Muscle of leg (tissue), 16 donors: ENCODE results near the gene PRKAA1. TPM values are rescaled to one million over a fixed set of nuclear protein-coding genes. Genes with fewer than 3 reads are reported as not detected.
A peak's percentile ranks its signal among the peaks of the same experiment; 100 is the strongest.

ENCODE experiments used
- DNase-seq: peaks from one replicate; pipeline ENCODE4 v3.0.0; 2013
- H3K27ac ChIP-seq: one replicate; pipeline ENCODE4 v1.5.1; 2013; ENCODE audit warnings: mild to moderate bottlenecking, low read length, control low read depth
- H3K27me3 ChIP-seq: one replicate; pipeline ENCODE4 v1.6.1; 2013; ENCODE audit warnings: low read length; ENCODE audit not compliant: control insufficient read depth, insufficient read depth
- H3K36me3 ChIP-seq: one replicate; pipeline ENCODE4 v1.6.1; 2013; ENCODE audit warnings: low read length; ENCODE audit not compliant: control insufficient read depth, insufficient read depth
- H3K4me1 ChIP-seq: one replicate; pipeline ENCODE4 v1.6.1; 2013; ENCODE audit warnings: low read length; ENCODE audit not compliant: control insufficient read depth, insufficient read depth
- H3K4me3 ChIP-seq: one replicate; pipeline ENCODE4 v1.5.1; 2013; ENCODE audit warnings: low read length, control low read depth
- H3K9me3 ChIP-seq: replicated peaks from 2 replicates; pipeline ENCODE4 v1.6.1; 2013; ENCODE audit warnings: low read depth, low read length; ENCODE audit not compliant: control insufficient read depth
- WGBS: methylation state at CpG from one replicate; pipeline ENCODE4 v1.1.5; 2013; ENCODE audit warnings: missing lambda C conversion rate; ENCODE audit not compliant: insufficient coverage; 5-methylcytosine and 5-hydroxymethylcytosine counted together
- long read RNA-seq, 11 donors: transcript quantifications; one replicate each; lab custom pipeline, GENCODE V29; 2026
- polyA plus RNA-seq, 8 donors: library from polyadenylated mRNA; unstranded; fragments of 120-200 nt; gene quantifications; one replicate each; pipeline versions ENCODE4 v1.2.1 to v1.2.3, GENCODE V29; 2013; ENCODE audit warnings: inconsistent platforms in 1 of 8, low replicate concordance in 1 of 8; ENCODE audit not compliant: insufficient read length in 8 of 8, insufficient read depth in 1 of 8
- total RNA-seq: library from RNA; stranded (reverse); fragments of 120-200 nt; gene quantifications from one replicate; pipeline ENCODE4 v1.2.4, GENCODE V29; 2013

Gene PRKAA1
- 52.2 TPM for total RNA-seq
- polyA plus RNA-seq: 10 to 100 TPM; 21.0 to 39.5 (median 28.6) TPM
- long read RNA-seq, donor 1, full-length matches to known transcripts: 11 of 11 reads
- long read RNA-seq, donor 1, partial matches to known transcripts: 0 of 11 reads
- long read RNA-seq, donor 1, other reads (novel, unspliced or antisense): 0 of 11 reads
- long read RNA-seq, donor 2: 0 reads
- long read RNA-seq, donor 3, full-length matches to known transcripts: 12 of 12 reads
- long read RNA-seq, donor 3, partial matches to known transcripts: 0 of 12 reads
- long read RNA-seq, donor 3, other reads (novel, unspliced or antisense): 0 of 12 reads
- long read RNA-seq, donor 4, full-length matches to known transcripts: 5 of 5 reads
- long read RNA-seq, donor 4, partial matches to known transcripts: 0 of 5 reads
- long read RNA-seq, donor 4, other reads (novel, unspliced or antisense): 0 of 5 reads
- long read RNA-seq, donor 5, full-length matches to known transcripts: 21 of 21 reads
- long read RNA-seq, donor 5, partial matches to known transcripts: 0 of 21 reads
- long read RNA-seq, donor 5, other reads (novel, unspliced or antisense): 0 of 21 reads
- long read RNA-seq, donor 6, full-length matches to known transcripts: 8 of 8 reads
- long read RNA-seq, donor 6, partial matches to known transcripts: 0 of 8 reads
- long read RNA-seq, donor 6, other reads (novel, unspliced or antisense): 0 of 8 reads
- long read RNA-seq, donor 7, full-length matches to known transcripts: 12 of 12 reads
- long read RNA-seq, donor 7, partial matches to known transcripts: 0 of 12 reads
- long read RNA-seq, donor 7, other reads (novel, unspliced or antisense): 0 of 12 reads
- long read RNA-seq, donor 8, full-length matches to known transcripts: 5 of 5 reads
- long read RNA-seq, donor 8, partial matches to known transcripts: 0 of 5 reads
- long read RNA-seq, donor 8, other reads (novel, unspliced or antisense): 0 of 5 reads
- long read RNA-seq, donor 9, full-length matches to known transcripts: 5 of 5 reads
- long read RNA-seq, donor 9, partial matches to known transcripts: 0 of 5 reads
- long read RNA-seq, donor 9, other reads (novel, unspliced or antisense): 0 of 5 reads
- long read RNA-seq, donor 10, full-length matches to known transcripts: 7 of 7 reads
- long read RNA-seq, donor 10, partial matches to known transcripts: 0 of 7 reads
- long read RNA-seq, donor 10, other reads (novel, unspliced or antisense): 0 of 7 reads
- long read RNA-seq, donor 11, full-length matches to known transcripts: 7 of 7 reads
- long read RNA-seq, donor 11, partial matches to known transcripts: 0 of 7 reads
- long read RNA-seq, donor 11, other reads (novel, unspliced or antisense): 0 of 7 reads

- 0% methylated on average over 46 of the region's 70 CpGs for WGBS
Observed at GRCh38 chr5:40798012-40798800, at the start of gene PRKAA1. Gene PRKAA1, minus strand, starts transcription at chr5:40798374. Its CDS starts 185 bp downstream, at chr5:40798189.

GRCh38 chr5:40847525-40847924, 49.4 kb upstream of the PRKAA1 start:
- WGBS: no CpG with 5 or more reads among the region's 1 CpG
- H3K4me3 ChIP-seq: no peak overlapping the region
- DNase-seq: no peak
- H3K36me3 ChIP-seq: no peaks in the 10 kb centered on the region
- H3K27me3 ChIP-seq: peaks cover 5% of the 10 kb centered on the region
- H3K4me1 ChIP-seq: peaks cover 2% of the 10 kb centered on the region
- no peak overlapping the region for H3K27ac ChIP-seq
- no peaks in the 10 kb centered on the region for H3K9me3 ChIP-seq

More at GRCh38 chr5:40798012-40798800, at the start of gene PRKAA1:
- H3K36me3 ChIP-seq: peaks cover 2% of the 10 kb centered on the region
- no peaks in the 10 kb centered on the region for H3K27me3 ChIP-seq
- peak; percentile 95 for DNase-seq
- H3K4me3 ChIP-seq: peak within 1 kb of the TSS; percentile 92
- H3K27ac ChIP-seq: peak within 1 kb of the TSS; percentile 97
- H3K9me3 ChIP-seq: no peaks in the 10 kb centered on the region
- peaks cover 5% of the 10 kb centered on the region for H3K4me1 ChIP-seq

DNA sequence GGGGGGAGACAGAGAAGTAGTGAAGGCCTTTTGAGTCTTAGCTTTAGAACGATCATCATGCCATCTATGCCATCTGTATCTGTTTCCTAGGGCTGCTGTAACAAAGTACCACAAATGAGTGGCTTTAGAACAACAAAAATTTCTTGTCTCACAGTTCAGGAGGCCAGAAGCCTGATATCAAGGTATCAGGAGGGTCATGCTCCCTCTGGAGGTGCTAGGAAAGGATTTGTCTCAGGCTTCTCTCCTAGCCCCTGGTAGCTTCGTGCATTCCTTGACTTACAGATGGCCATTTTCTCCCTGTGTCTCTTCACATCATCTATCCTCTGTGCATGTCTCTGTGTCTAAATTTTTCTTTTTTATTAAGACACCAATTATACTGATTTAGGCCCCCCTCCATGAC, 48.2 kb upstream of the PRKAA1 start:
- H3K4me1 ChIP-seq: no peaks in the 10 kb centered on the region
- 100% methylated on average over 1 of the region's 2 CpGs for WGBS
- no peaks in the 10 kb centered on the region for H3K36me3 ChIP-seq
- H3K27me3 ChIP-seq: peaks cover 5% of the 10 kb centered on the region
- H3K4me3 ChIP-seq: no peak overlapping the region
- no peaks in the 10 kb centered on the region for H3K9me3 ChIP-seq
- DNase-seq: no peak
- no peak overlapping the region for H3K27ac ChIP-seq

GRCh38 chr5:40844565-40844964, 46.4 kb upstream of the PRKAA1 start:
- no peak overlapping the region for H3K27ac ChIP-seq
- H3K9me3 ChIP-seq: no peaks in the 10 kb centered on the region
- DNase-seq: no peak
- H3K4me3 ChIP-seq: no peak overlapping the region
- WGBS: no CpG with 5 or more reads among the region's 4 CpGs
- no peaks in the 10 kb centered on the region for H3K36me3 ChIP-seq
- H3K27me3 ChIP-seq: peaks cover 7% of the 10 kb centered on the region
- H3K4me1 ChIP-seq: no peaks in the 10 kb centered on the region

DNA sequence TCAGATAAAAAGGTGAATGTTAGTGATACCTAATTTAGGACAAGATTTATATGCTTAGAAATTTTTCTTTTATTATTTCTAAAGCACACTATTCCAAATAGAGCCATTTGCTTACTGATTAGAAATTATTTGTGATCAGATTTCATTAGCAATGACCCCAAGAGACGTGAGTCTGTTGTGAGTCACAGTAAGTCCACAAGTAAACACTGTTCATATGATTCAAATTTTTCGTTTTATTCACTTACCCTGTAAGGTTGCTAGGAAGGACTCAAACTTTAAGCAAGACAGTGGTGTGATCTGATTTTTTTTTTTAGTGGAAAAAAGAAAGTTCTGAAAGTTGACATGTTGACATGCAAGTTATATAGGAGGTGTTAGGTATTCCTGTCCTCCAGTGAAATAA, 44.2 kb upstream of the PRKAA1 start:
- Histone ChIP-seq H3K4me1 (no peaks in the 10 kb centered on the region), H3K27ac (no peak overlapping the region), H3K36me3 (no peaks in the 10 kb centered on the region), H3K4me3 (no peak overlapping the region), H3K27me3 (peaks cover 7% of the 10 kb centered on the region), H3K9me3 (no peaks in the 10 kb centered on the region)
- no peak for DNase-seq
- no CpG with 5 or more reads among the region's 2 CpGs for WGBS

DNA sequence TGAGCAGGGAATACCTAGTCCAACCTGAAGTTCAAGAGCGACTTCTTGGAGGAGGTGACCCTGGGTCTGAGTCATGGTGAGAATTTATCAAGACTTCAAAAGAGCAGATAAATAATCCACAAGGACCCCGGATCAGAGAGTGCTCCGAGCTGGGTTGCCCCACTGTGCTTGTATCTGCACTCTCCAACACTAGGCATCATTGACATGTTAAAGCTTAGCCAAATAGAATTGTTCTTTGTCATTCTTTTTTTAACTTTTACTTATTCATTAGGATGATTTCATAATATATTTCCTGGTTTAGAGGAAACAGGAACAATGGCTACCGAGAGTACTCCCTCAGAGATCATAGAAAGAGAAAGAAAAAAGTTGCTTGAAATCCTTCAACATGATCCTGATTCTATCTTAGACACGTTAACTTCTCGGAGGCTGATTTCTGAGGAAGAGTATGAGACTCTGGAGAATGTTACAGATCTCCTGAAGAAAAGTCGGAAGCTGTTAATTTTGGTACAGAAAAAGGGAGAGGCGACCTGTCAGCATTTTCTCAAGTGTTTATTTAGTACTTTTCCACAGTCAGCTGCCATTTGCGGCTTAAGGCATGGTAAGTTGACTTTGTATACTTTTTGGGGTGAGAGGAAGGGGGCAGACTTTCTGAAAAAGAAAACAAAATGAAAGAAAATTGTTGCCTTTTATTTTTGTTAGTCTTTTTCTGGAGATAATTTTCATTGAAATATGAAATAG, 43.1 kb upstream of the PRKAA1 start, which contains the start of gene CARD6:
TSS of gene CARD6 (plus strand) at position 300 of the 738 bp plus-strand sequence. CDS start at position 316, 16 bp downstream.
- WGBS: 67% methylated on average over 1 of the region's 9 CpGs
- DNase-seq: peak; percentile 42

GRCh38 chr5:40838086-40838485, 39.9 kb upstream of the PRKAA1 start:
- Histone ChIP-seq H3K9me3 (no peaks in the 10 kb centered on the region), H3K4me1 (peaks cover 14% of the 10 kb centered on the region), H3K27ac (no peak overlapping the region), H3K36me3 (peaks cover 9% of the 10 kb centered on the region), H3K4me3 (no peak overlapping the region), H3K27me3 (peaks cover 3% of the 10 kb centered on the region)
- DNase-seq: no peak
- WGBS: 100% methylated on average over 1 of the region's 6 CpGs

More for the DNA sequence above, 43.1 kb upstream of the PRKAA1 start, which contains the start of gene CARD6:
- no peaks in the 10 kb centered on the region for H3K9me3 ChIP-seq
- no peaks in the 10 kb centered on the region for H3K36me3 ChIP-seq
- peak within 1 kb of the TSS; percentile 67 for H3K27ac ChIP-seq
- H3K4me1 ChIP-seq: no peaks in the 10 kb centered on the region
- peak within 1 kb of the TSS; percentile 24 for H3K4me3 ChIP-seq
- H3K27me3 ChIP-seq: peaks cover 7% of the 10 kb centered on the region

DNA sequence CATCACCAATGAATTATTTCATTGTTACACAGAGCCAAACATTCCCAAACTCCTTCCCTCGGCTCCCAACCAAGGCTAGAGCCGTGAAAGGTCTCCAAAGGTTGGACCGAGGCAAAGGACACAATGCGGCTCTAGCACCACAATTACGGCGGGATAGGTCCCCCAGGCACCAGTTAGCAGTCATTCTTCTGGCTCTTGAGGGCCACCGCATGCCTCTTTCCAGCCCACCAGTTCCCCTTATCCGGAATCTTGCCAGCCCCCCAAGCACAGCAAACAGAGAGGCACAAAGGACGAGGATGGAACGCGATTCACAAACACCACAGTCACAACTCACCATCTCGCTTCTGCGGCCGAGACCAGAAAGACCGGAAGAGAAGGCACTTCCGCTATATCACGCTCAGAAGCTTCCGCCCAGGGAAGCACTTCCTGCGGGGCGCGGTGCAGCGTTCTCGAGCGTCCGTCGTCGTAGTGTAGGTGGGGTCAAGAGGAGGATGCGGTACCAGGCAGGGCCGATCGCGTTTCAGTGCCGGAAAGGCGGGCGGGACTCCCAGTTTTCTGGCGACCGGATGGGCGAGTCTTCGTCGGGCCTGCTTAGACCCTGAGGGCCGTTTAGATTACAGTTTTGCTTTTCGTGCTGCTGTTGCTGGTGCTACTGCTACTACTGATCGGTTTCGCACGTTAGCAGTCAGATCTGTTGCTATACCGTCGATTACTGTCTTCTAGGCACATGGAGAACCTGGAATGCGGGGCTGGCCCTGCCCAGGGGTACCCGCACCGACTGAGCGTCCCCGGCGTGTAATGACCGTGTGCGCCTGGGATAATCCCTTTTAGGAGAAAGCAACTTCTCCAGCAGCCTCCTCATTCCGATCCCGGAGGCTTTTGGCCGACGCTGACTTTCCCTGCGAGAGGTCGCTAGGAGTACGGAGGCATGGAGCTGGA, 36.9 kb upstream of the PRKAA1 start, which contains the start of gene RPL37:
TSS of gene RPL37 (minus strand) at position 374 of the 939 bp plus-strand sequence. CDS start at position 337, 37 bp downstream.
- Histone ChIP-seq H3K27me3 (no peaks in the 10 kb centered on the region), H3K4me1 (peaks cover 15% of the 10 kb centered on the region), H3K27ac (peak within 1 kb of the TSS; percentile 96), H3K36me3 (peaks cover 34% of the 10 kb centered on the region), H3K4me3 (peak within 1 kb of the TSS; percentile 85), H3K9me3 (no peaks in the 10 kb centered on the region)
- peak; percentile 99 for DNase-seq
- under 1% methylated on average over 39 of the region's 61 CpGs for WGBS
